ENCODE measurements around the gene PRAMEF17. TPM values are rescaled to one million over a fixed set of nuclear protein-coding genes. Genes with fewer than 3 reads are reported as not detected.
"Not testable (repeated sequence)": the region's sequence is repeated elsewhere in the genome, so short reads cannot be mapped to it uniquely, and the experiment has no call there.

Gene PRAMEF17, protein sequence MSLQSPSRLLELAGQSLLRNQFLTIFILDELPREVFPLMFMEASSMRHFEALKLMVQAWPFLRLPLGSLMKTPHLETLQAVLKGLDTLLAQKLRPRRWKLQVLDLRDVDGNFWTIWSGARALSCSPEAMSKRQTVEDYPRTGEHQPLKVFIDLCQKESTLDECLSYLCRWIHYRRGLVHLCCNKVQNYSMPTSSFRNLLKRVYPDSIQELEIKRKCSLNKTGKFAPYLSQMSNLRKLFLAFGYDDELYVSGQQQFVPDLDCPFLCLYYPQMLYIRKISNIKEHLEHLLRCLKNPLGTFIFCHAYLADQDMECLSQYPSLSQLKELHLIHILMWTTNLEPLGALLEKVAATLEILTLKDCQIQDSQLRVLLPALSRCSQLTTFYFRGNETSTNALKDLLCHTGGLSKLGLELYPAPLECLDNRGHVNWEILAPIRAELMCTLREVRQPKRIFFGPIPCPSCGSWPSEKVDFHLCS
- not detected in 2 replicates for total RNA-seq (2011; cell fraction: chromatin; rRNA removed; ENCODE audit: low replicate concordance)
- not detected in 2 replicates for total RNA-seq (2011; cell fraction: nucleolus; rRNA removed)
- total RNA-seq (2011; cell fraction: nucleoplasm; rRNA removed) = not detected in 2 replicates
- not detected in 2 replicates for total RNA-seq (2014; rRNA removed)
- not detected in 2 replicates for total RNA-seq (2014; rRNA removed; fragmentation: Illumina TruSeq; extraction: Trizol)
- total RNA-seq (2015; rRNA removed; fragmentation: Illumina TruSeq; extraction: Trizol) = not detected in 2 replicates
- total RNA-seq (2021) = not detected in 2 replicates
- not detected in 2 replicates for polyA plus RNA-seq (2011; rRNA removed)
- not detected in 2 replicates for polyA plus RNA-seq (2011; cell fraction: cytosol; rRNA removed)
- not detected in 2 replicates for polyA plus RNA-seq (2011; cell fraction: nucleus; rRNA removed)
- polyA plus RNA-seq (2012) = not detected in 2 replicates
- polyA plus RNA-seq (2014; fragmentation: Illumina TruSeq; extraction: Trizol) = not detected in 2 replicates
- not detected for polyA plus RNA-seq (2014; fragmentation: Nextera tagmentation; extraction: Ambion mirVana)
- polyA plus RNA-seq (2014; rRNA removed) = not detected in 2 replicates
- polyA minus RNA-seq (2011; rRNA and poly(A)+ RNA removed) = not detected in 2 replicates
- not detected in 2 replicates for polyA minus RNA-seq (2011; cell fraction: cytosol; rRNA and poly(A)+ RNA removed)
- not detected in 2 replicates for polyA minus RNA-seq (2011; cell fraction: nucleus; rRNA and poly(A)+ RNA removed)
- Bru-seq, nascent RNA = not detected
- BruChase-seq, experiment 1, labeled RNA remaining after a 2-hour chase = not detected
- BruChase-seq, experiment 2, labeled RNA remaining after a 6-hour chase = not detected
- long read RNA-seq, experiment 1 = 0 reads
- long read RNA-seq, experiment 2 = 0 reads
- long read RNA-seq, experiment 3 = 0 reads

GRCh38 chr1:13389332-13389731 lies at the start of gene PRAMEF17:
Gene PRAMEF17 (plus strand): TSS chr1:13389632. CDS start chr1:13389658, 26 bp downstream.
- H3K4me2 ChIP-seq (ENCODE audit: insufficient read depth, low read length); ATAC-seq; H3K27ac ChIP-seq (ENCODE audit: extremely low read depth, low read depth, low read length); H3K27me3 ChIP-seq (ENCODE audit: control insufficient read depth in 2 of 2, insufficient read depth in 2 of 2, low read length in 2 of 2); H3K36me3 ChIP-seq (ENCODE audit: control insufficient read depth, insufficient read depth, low read length); H2AFZ ChIP-seq (ENCODE audit: low read depth, low read length); H3K79me2 ChIP-seq (ENCODE audit: control insufficient read depth, insufficient read depth, low read length); DNase-seq (ENCODE audit: extremely low read depth in 1 of 4, low spot score in 3 of 4); H3K9me1 ChIP-seq (ENCODE audit: control insufficient read depth, insufficient read depth, low read length); H3K4me3 ChIP-seq; POLR2A ChIA-PET; H3K9ac ChIP-seq (ENCODE audit: insufficient read depth in 1 of 2, low read depth in 2 of 2, low read length in 2 of 2); BruUV-seq (replicated peaks); FAIRE-seq; in situ Hi-C loops (cut with MboI); CTCF ChIA-PET (ENCODE audit: low intra/inter-chr PET ratio); intact Hi-C loops (cut with micrococcal nuclease); H3K4me1 ChIP-seq (replicated peaks in 1 of 2; ENCODE audit: control insufficient read depth in 2 of 2, insufficient read depth in 2 of 2, low read length in 2 of 2); H4K20me1 ChIP-seq (replicated peaks; ENCODE audit: control insufficient read depth, insufficient read depth, low read length); H3K9me3 ChIP-seq (replicated peaks; ENCODE audit: control insufficient read depth, insufficient read depth, low read depth, low read length): not testable (repeated sequence)

DNA sequence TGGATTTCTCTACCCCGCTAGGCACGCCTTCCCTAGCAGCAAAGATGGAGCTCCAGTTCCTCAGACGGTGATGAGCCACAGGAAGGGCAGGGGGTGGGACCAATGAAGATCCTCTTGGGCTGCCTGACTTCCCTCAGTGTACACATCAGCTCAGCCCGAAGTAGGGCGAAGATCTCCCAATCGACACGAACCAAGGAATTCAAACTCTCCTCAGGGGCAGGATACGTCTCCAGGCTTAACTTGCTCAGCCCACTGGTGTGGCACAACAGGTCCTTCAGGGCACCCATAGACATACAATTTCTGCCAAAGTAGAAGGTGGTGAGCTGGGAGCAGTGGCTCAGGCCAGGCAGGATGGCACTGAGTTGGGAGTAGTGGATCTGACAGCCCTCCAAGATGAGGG lies 46.9 kb upstream of the PRAMEF17 start:
- H2AFZ ChIP-seq (ENCODE audit: low read depth, low read length); H4K20me1 ChIP-seq (replicated peaks; ENCODE audit: control insufficient read depth, insufficient read depth, low read length); H3K27ac ChIP-seq (ENCODE audit: extremely low read depth, low read depth, low read length); H3K4me1 ChIP-seq (replicated peaks in 1 of 2; ENCODE audit: control insufficient read depth in 2 of 2, insufficient read depth in 2 of 2, low read length in 2 of 2); H3K9ac ChIP-seq (ENCODE audit: insufficient read depth in 1 of 2, low read depth in 2 of 2, low read length in 2 of 2); intact Hi-C loops (cut with micrococcal nuclease); H3K4me3 ChIP-seq; H3K27me3 ChIP-seq (ENCODE audit: control insufficient read depth in 2 of 2, insufficient read depth in 2 of 2, low read length in 2 of 2); H3K9me1 ChIP-seq (ENCODE audit: control insufficient read depth, insufficient read depth, low read length); POLR2A ChIA-PET; H3K4me2 ChIP-seq (ENCODE audit: insufficient read depth, low read length); H3K9me3 ChIP-seq (replicated peaks; ENCODE audit: control insufficient read depth, insufficient read depth, low read depth, low read length); H3K79me2 ChIP-seq (ENCODE audit: control insufficient read depth, insufficient read depth, low read length); DNase-seq (ENCODE audit: extremely low read depth in 1 of 4, low spot score in 3 of 4); BruUV-seq (replicated peaks); FAIRE-seq; ATAC-seq; H3K36me3 ChIP-seq (ENCODE audit: control insufficient read depth, insufficient read depth, low read length); CTCF ChIA-PET (ENCODE audit: low intra/inter-chr PET ratio): not testable (repeated sequence)
- WGBS (ENCODE audit: insufficient coverage, low coverage, missing lambda C conversion rate) = 0% methylated on average over 8 of the region's 8 CpGs
- in situ Hi-C loops (cut with MboI) = loop anchor here (5.0 to 10.0 kb wide), 2 partner anchors 318 to 550 kb away; partner anchors contain the start of gene PRAMEF1

GRCh38 chr1:13347034-13347433 lies 42.4 kb upstream of the PRAMEF17 start, which contains the start of gene PRAMEF14:
Gene PRAMEF14 (minus strand): TSS chr1:13347134. CDS start chr1:13345314, 1,820 bp downstream.
- H3K4me3 ChIP-seq; H2AFZ ChIP-seq (ENCODE audit: low read depth, low read length); POLR2A ChIA-PET; H3K36me3 ChIP-seq (ENCODE audit: control insufficient read depth, insufficient read depth, low read length); H3K27me3 ChIP-seq (ENCODE audit: control insufficient read depth in 2 of 2, insufficient read depth in 2 of 2, low read length in 2 of 2); H3K79me2 ChIP-seq (ENCODE audit: control insufficient read depth, insufficient read depth, low read length); H3K27ac ChIP-seq (ENCODE audit: extremely low read depth, low read depth, low read length); H3K4me2 ChIP-seq (ENCODE audit: insufficient read depth, low read length); DNase-seq (ENCODE audit: extremely low read depth in 1 of 4, low spot score in 3 of 4); BruUV-seq (replicated peaks); H4K20me1 ChIP-seq (replicated peaks; ENCODE audit: control insufficient read depth, insufficient read depth, low read length); H3K9me1 ChIP-seq (ENCODE audit: control insufficient read depth, insufficient read depth, low read length); CTCF ChIA-PET (ENCODE audit: low intra/inter-chr PET ratio); H3K4me1 ChIP-seq (replicated peaks in 1 of 2; ENCODE audit: control insufficient read depth in 2 of 2, insufficient read depth in 2 of 2, low read length in 2 of 2); intact Hi-C loops (cut with micrococcal nuclease); H3K9me3 ChIP-seq (replicated peaks; ENCODE audit: control insufficient read depth, insufficient read depth, low read depth, low read length); H3K9ac ChIP-seq (ENCODE audit: insufficient read depth in 1 of 2, low read depth in 2 of 2, low read length in 2 of 2); ATAC-seq; FAIRE-seq: not testable (repeated sequence)
- 0% methylated on average over 7 of the region's 7 CpGs for WGBS (ENCODE audit: insufficient coverage, low coverage, missing lambda C conversion rate)
- in situ Hi-C loops (cut with MboI) = loop anchor here (10.0 kb wide), 1 partner anchor 322 kb away; no protein-coding TSS in a partner anchor

Measured in K562 (cell line).